ENCODE results near the gene CTDSP2. TPM values are rescaled to one million over a fixed set of nuclear protein-coding genes. Genes with fewer than 3 reads are reported as not detected.
"Not testable (repeated sequence)": the region's sequence is repeated elsewhere in the genome, so short reads cannot be mapped to it uniquely, and the experiment has no call there.

The CTDSP2 gene
- polyA plus RNA-seq, 1 donor from 2014 or later, result 44.6 TPM

GRCh38 chr12:57852620-57853500 is 6.3 kb upstream of the CTDSP2 start:
- Mint-ChIP-seq H3K4me3 (peak overlapping the region in 1 of 4 donors; percentile 49), H3K36me3 (no peaks in the 10 kb centered on the region), H3K9me3 (peaks cover 0 to 5% (median 0%) of the 10 kb centered on the region in 3 donors), H3K4me1 (peaks cover 8 to 15% (median 11%) of the 10 kb centered on the region in 3 donors), H3K27ac (no peak overlapping the region), H3K27me3 (peaks cover 33% of the 10 kb centered on the region)

- no peaks in the 10 kb centered on the region for H3K36me3 Mint-ChIP-seq
- H3K27ac Mint-ChIP-seq, result peak overlapping the region in 1 of 3 donors; percentile 2
These were observed 5.7 kb upstream of the CTDSP2 start for GRCh38 chr12:57852200-57852599.

DNA sequence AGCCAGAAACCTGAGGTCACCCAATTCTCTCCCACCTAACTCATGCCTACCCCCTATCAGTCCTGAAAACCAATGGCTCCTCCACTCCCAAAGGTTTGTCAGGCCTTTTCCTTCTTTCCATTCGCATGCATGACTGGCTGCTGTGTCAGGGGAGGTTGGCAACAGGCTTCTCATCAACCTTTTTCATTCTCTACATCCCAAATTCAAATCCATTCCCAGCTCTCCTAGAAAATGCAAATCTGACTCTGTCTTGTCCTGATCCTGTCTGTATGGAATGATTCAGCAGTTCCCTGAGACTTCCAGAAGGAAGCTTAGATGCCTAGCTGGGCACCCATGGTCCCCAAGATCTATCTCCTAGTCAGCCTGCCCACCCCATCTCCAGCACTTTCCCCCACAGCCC is 5.0 kb upstream of the CTDSP2 start:
- Mint-ChIP-seq H3K27ac (peak overlapping the region in 2 of 3 donors; percentile 2 to 39), H3K4me3 (peak overlapping the region in 2 of 4 donors; percentile 24 to 71), H3K36me3 (no peaks in the 10 kb centered on the region), H3K9me3 (peaks cover 0 to 4% (median 0%) of the 10 kb centered on the region in 3 donors), H3K27me3 (peaks cover 30% of the 10 kb centered on the region), H3K4me1 (peaks cover 12 to 19% (median 13%) of the 10 kb centered on the region in 3 donors)

More at GRCh38 chr12:57852200-57852599, 5.7 kb upstream of the CTDSP2 start:
- H3K9me3 Mint-ChIP-seq, result peaks cover 0 to 5% (median 0%) of the 10 kb centered on the region in 3 donors
- H3K27me3 Mint-ChIP-seq, result peaks cover 32% of the 10 kb centered on the region
- H3K4me3 Mint-ChIP-seq, result peak overlapping the region in 1 of 4 donors; percentile 52
- peaks cover 9 to 16% (median 13%) of the 10 kb centered on the region in 3 donors for H3K4me1 Mint-ChIP-seq

DNA sequence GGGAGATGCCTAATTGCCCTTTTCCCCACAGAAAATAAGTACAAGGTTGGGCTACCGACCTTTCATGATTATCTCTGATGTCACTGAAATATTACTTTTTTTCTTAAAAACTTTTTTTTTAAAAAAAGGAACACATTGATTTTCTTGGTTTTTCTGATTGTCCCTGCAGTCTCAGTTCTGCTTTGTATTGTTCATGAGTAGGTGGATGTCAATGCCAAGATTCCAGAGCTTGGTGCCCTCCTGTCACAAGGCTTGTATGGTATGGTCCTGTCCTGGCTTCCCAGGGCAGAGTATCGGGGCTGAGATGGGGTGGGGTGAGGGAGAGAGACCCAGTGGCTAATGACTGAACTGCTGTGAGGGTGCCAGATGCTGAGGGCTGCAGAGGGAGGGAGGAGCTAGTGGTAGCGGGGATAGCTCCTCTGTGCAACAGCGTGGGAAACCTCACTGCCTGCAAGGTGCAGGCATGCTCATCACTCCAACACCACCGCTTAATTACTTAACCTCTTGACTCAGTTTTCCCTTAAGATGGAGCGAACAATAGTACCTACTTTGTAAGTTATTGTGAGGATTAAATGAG is 4.4 kb upstream of the CTDSP2 start:
- H3K27ac Mint-ChIP-seq, result no peak overlapping the region
- peaks cover 0 to 1% (median 0%) of the 10 kb centered on the region in 3 donors for H3K9me3 Mint-ChIP-seq
- no peaks in the 10 kb centered on the region for H3K36me3 Mint-ChIP-seq
- H3K27me3 Mint-ChIP-seq, result peaks cover 25% of the 10 kb centered on the region
- H3K4me1 Mint-ChIP-seq, result peaks cover 12 to 19% (median 13%) of the 10 kb centered on the region in 3 donors
- H3K4me3 Mint-ChIP-seq, result no peak overlapping the region

- H3K36me3 Mint-ChIP-seq, H3K9me3 Mint-ChIP-seq: not testable (repeated sequence)
- H3K27me3 Mint-ChIP-seq, result peaks cover 19% of the 10 kb centered on the region
- peaks cover 11 to 20% (median 12%) of the 10 kb centered on the region in 3 donors for H3K4me1 Mint-ChIP-seq
- H3K27ac Mint-ChIP-seq, result peak overlapping the region in 2 of 3 donors; percentile 16 to 31
- peak overlapping the region in 1 of 4 donors; percentile 78 for H3K4me3 Mint-ChIP-seq
These were observed 2.9 kb upstream of the CTDSP2 start for GRCh38 chr12:57849447-57849846.

GRCh38 chr12:57849035-57849434 is 2.5 kb upstream of the CTDSP2 start:
- Mint-ChIP-seq H3K4me3 (peak overlapping the region in 1 of 4 donors; percentile 78), H3K27me3 (peaks cover 18% of the 10 kb centered on the region), H3K27ac (peak overlapping the region; percentile 16 to 89 (median 31)), H3K4me1 (peaks cover 15 to 24% (median 15%) of the 10 kb centered on the region in 3 donors), H3K9me3 (peaks cover 0 to 1% (median 0%) of the 10 kb centered on the region in 3 donors), H3K36me3 (no peaks in the 10 kb centered on the region)

DNA sequence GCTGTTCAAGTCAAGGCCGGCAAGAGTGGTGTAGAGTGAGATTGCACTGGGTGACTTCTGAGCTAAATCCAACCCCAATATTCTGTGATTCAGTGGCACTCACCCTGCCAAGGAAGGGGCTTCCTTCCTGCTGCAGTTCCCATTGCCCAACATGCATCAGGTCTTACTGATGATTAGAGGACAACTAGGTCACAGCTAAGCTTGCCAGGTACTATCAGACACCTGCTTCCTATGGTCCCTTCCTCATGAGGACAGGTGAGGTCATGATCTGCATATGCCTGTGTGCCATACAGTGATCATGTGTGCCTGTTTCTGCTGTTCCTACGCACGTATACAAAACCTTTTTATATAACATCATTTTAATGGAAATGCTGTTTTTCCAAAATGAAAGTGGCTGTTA is 1.7 kb upstream of the CTDSP2 start:
- Mint-ChIP-seq H3K4me1 (peaks cover 22 to 30% (median 23%) of the 10 kb centered on the region in 3 donors), H3K36me3 (no peaks in the 10 kb centered on the region), H3K27ac (peak overlapping the region in 1 of 3 donors; percentile 89), H3K9me3 (no peaks in the 10 kb centered on the region), H3K27me3 (peaks cover 17% of the 10 kb centered on the region), H3K4me3 (peak overlapping the region; percentile 7 to 88 (median 61))

DNA sequence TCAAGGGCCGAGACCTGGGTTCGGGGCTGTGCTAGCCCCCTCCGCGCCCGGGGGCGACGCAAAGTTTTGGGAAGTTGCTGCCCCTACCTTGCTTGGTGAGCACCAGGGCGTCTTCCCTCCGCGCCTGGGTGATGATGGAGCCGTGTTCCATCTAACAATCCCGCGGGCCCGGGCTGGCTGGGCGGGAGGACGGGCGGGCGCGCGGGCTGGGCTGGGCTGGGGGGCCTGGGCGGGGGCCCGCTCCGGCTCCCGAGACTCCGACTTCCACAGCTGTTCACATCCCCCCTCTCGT is 298 bp downstream of the CTDSP2 start:
- peak overlapping the region; percentile 85 to 92 (median 91) for H3K27ac Mint-ChIP-seq
- peak overlapping the region; percentile 85 to 96 (median 89) for H3K4me3 Mint-ChIP-seq
- H3K36me3 Mint-ChIP-seq, result no peaks in the 10 kb centered on the region
- peaks cover 3% of the 10 kb centered on the region for H3K27me3 Mint-ChIP-seq
- peaks cover 34 to 43% (median 40%) of the 10 kb centered on the region in 3 donors for H3K4me1 Mint-ChIP-seq
- no peaks in the 10 kb centered on the region for H3K9me3 Mint-ChIP-seq

DNA sequence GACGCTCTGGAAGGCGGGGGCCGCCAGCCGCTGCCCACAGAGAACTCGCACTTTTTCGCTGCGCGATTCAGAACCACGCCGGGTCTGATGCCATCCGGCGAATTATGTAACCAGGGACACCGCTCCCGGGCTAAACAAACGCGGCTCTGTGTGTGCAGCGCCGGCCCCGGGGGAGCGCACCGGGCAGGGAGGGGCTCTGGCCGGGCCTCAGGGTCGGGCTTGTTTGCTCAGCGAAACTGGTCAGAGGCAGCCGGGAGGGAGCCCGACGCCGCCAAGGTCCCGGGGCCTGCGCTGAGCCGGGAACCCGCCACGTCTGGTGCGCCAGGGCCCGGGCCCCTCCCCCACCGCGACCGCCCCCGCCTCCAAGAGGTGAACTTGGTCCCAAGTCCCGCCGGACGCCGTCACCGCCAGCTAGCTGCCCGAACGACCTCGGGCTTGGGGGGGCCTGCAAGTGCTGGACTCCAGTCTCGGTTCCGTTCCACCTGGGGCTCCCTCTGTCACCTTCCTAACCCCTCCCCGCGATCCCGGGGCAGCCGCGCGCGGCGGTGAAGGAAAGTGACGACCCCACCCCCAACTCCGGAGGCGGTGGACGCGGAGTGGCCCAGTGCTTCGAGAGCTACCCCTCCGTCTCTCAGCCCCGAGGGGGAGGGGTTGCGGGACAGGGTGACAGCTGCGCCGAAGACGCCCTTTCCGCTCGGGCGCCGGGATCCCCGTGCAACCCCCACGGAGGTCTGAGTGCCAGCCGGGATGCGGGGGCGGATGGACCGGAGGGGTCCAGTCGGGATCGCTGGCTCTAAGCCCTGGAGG is 848 bp downstream of the CTDSP2 start:
- Mint-ChIP-seq H3K36me3 (no peaks in the 10 kb centered on the region), H3K4me3 (peak overlapping the region; percentile 85 to 96 (median 90)), H3K27me3 (no peaks in the 10 kb centered on the region), H3K4me1 (peaks cover 37 to 44% (median 41%) of the 10 kb centered on the region in 3 donors), H3K27ac (peak overlapping the region; percentile 88 to 94 (median 91)), H3K9me3 (no peaks in the 10 kb centered on the region)

DNA sequence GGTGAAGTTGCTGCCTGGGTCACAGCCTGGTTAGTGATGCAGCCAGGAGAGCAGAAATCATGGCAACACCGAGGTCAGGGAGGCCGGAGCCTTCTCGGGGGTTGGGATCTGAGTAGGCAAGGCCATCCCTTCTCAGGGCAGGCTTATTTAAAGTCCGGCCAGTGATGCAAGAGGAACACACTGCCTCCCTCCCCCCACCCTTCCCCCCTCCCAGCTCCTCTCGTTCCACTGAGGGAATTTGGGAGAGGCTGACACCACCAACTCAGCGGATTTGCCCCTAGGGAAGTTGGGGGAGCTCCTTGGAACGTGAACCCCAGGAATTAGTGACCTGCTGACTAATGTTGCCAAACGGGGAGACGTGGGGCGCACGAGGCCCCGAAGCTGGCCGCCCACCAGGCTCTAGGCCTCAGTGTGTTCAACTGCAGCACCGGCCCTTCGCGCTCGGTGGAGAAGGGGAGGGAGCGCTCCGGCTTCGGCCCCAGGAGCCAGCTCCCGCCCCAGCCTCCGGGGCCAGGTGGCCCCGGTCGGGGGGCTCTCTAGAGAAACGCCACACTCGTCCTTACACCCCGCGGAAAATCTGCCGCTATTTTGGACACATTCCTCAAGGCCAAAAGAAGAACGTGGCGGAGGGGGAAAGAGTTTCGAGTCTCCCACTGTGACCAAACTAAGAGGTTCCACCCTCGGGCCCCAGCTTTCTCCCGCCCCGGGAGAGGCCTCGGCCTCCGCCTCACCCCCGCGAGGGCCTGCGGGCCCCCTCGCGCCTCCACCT is 1.6 kb downstream of the CTDSP2 start:
- peak overlapping the region; percentile 91 to 94 (median 92) for H3K27ac Mint-ChIP-seq
- H3K4me3 Mint-ChIP-seq, result peak overlapping the region; percentile 85 to 96 (median 90)
- H3K4me1 Mint-ChIP-seq, result peaks cover 42 to 49% (median 47%) of the 10 kb centered on the region in 3 donors
- H3K9me3 Mint-ChIP-seq, result no peaks in the 10 kb centered on the region
- no peaks in the 10 kb centered on the region for H3K27me3 Mint-ChIP-seq
- peaks cover 1% of the 10 kb centered on the region for H3K36me3 Mint-ChIP-seq

DNA sequence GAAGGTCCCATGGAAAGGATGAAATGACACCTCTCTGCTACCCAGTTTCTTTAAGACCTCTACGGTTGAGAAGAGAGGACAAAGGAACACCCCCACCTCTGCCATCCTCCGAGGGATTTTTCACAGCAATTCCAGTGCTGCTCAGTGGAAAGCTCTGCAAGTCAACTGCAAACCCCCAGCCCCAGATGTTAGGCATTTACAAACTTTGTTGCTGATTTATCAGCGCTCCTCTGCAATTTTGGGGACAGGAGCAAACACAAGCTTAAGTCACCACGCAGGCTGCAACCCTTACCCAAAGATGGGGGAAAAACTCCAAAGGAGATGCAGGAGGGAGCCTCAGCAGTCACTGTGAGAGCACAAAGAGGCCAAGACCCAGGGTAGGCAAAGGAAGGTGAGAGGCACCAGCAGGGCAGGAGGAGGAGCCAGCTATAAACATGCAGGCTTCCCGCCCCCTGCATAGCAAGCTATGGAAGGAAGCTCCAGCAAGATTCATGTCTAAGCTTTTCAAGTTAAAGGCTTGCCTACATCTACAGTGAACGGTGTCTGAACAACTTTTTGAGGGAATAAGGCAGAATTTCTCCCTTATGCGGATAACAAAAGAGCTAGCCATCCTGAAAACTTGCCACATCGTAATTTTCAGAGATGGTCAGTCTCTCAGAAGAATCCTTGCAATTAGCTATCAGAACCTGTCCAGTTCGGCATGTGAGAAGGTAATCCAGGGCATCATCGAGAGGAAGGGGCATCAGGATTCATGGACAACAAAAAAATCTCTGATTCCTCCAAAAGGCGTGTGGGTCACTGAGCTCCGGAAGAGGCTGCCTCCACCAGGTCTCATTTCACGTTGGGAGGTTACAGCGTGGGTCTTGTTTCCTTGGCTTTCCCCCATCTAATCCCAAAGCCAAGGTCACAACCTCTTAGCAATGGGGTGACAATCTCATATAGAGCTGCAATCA is 3.9 kb downstream of the CTDSP2 start:
- Mint-ChIP-seq H3K4me3 (peak overlapping the region; percentile 84 to 96 (median 86)), H3K27me3 (no peaks in the 10 kb centered on the region), H3K4me1 (peaks cover 59 to 70% (median 67%) of the 10 kb centered on the region in 3 donors), H3K36me3 (peaks cover 1% of the 10 kb centered on the region), H3K9me3 (no peaks in the 10 kb centered on the region), H3K27ac (peak overlapping the region; percentile 31 to 92 (median 81))

GRCh38 chr12:57841445-57841844 is 5.1 kb downstream of the CTDSP2 start:
- Mint-ChIP-seq H3K4me1 (peaks cover 67 to 74% (median 74%) of the 10 kb centered on the region in 3 donors), H3K4me3 (peak overlapping the region in 3 of 4 donors; percentile 72 to 96 (median 85)), H3K27ac (peak overlapping the region; percentile 28 to 91 (median 81)), H3K9me3 (no peaks in the 10 kb centered on the region), H3K27me3 (no peaks in the 10 kb centered on the region), H3K36me3 (peaks cover 1% of the 10 kb centered on the region)

- Mint-ChIP-seq H3K4me1 (peaks cover 72 to 81% (median 81%) of the 10 kb centered on the region in 3 donors), H3K9me3 (no peaks in the 10 kb centered on the region), H3K4me3 (peak overlapping the region in 2 of 4 donors; percentile 79 to 85), H3K27ac (peak overlapping the region; percentile 28 to 91 (median 81)), H3K27me3 (no peaks in the 10 kb centered on the region), H3K36me3 (peaks cover 1% of the 10 kb centered on the region)
These were observed 5.8 kb downstream of the CTDSP2 start for GRCh38 chr12:57840726-57841125.

All from IgD-negative memory B cell (primary cell).